Measurements from ENCODE around the gene B9D1.

Gene B9D1

GRCh38 chr17:19397556-19398041, 35.1 kb upstream of the B9D1 start:
- H3K4me1 ChIP-seq (ENCODE audit: insufficient read depth, low read length), result no peaks in the 10 kb centered on the region
- no peaks in the 10 kb centered on the region for H3K79me2 ChIP-seq (ENCODE audit: insufficient read depth, low read length)
- no peaks in the 10 kb centered on the region for H3K36me3 ChIP-seq (ENCODE audit: insufficient read depth, low read length)
- TF ChIP-seq CTCF (IDR thresholded peaks at IDR 0.05; ENCODE audit: borderline replicate concordance, extremely low read depth, low read length, poor library complexity, severe bottlenecking) (no peak), EZH2 (IDR thresholded peaks at IDR 0.05; ENCODE audit: borderline replicate concordance, low read depth, low read length, severe bottlenecking) (no peak)
- no peaks in the 10 kb centered on the region; the same call in 1 of the 2 replicates for H4K20me1 ChIP-seq (ENCODE audit: insufficient read depth, low read length)
- no peak overlapping the region for H2AFZ ChIP-seq (ENCODE audit: low read depth, low read length)
- H3K27ac ChIP-seq (ENCODE audit: low read length), result no peak overlapping the region
- no peak for DNase-seq
- no peak for ATAC-seq (ENCODE audit: insufficient read depth, low read depth)
- no peak overlapping the region for H3K4me2 ChIP-seq (ENCODE audit: insufficient read depth, low read length)
- no peaks in the 10 kb centered on the region for H3K9me3 ChIP-seq (ENCODE audit: insufficient read depth, low read length, severe bottlenecking)
- no peak overlapping the region for H3K4me3 ChIP-seq (ENCODE audit: low read depth in 1 of 2, low read length in 2 of 2)
- peaks cover 15% of the 10 kb centered on the region for H3K27me3 ChIP-seq (ENCODE audit: insufficient read depth, low read length, poor library complexity)
- no peak overlapping the region for H3K9ac ChIP-seq (ENCODE audit: low read depth, low read length)

- Histone ChIP-seq H4K20me1 (ENCODE audit: insufficient read depth, low read length) (0 out of 2 replicates have a peak, but pooled peaks cover 7% of the 10 kb centered on the region), H3K4me1 (ENCODE audit: insufficient read depth, low read length) (peaks cover 9% of the 10 kb centered on the region; the same call in 1 of the 2 replicates), H3K27ac (ENCODE audit: low read length) (no peak overlapping the region), H2AFZ (ENCODE audit: low read depth, low read length) (no peak overlapping the region), H3K9ac (ENCODE audit: low read depth, low read length) (no peak overlapping the region), H3K9me3 (ENCODE audit: insufficient read depth, low read length, severe bottlenecking) (no peaks in the 10 kb centered on the region), H3K4me3 (ENCODE audit: low read depth in 1 of 2, low read length in 2 of 2) (no peak overlapping the region), H3K79me2 (ENCODE audit: insufficient read depth, low read length) (no peaks in the 10 kb centered on the region), H3K27me3 (ENCODE audit: insufficient read depth, low read length, poor library complexity) (peaks cover 18% of the 10 kb centered on the region), H3K4me2 (ENCODE audit: insufficient read depth, low read length) (no peak overlapping the region), H3K36me3 (ENCODE audit: insufficient read depth, low read length) (no peaks in the 10 kb centered on the region)
- no peak for ATAC-seq (ENCODE audit: insufficient read depth, low read depth)
- DNase-seq, result no peak
- TF ChIP-seq CTCF (IDR thresholded peaks at IDR 0.05; ENCODE audit: borderline replicate concordance, extremely low read depth, low read length, poor library complexity, severe bottlenecking), result no peak
- TF ChIP-seq EZH2 (IDR thresholded peaks at IDR 0.05; ENCODE audit: borderline replicate concordance, low read depth, low read length, severe bottlenecking), result no peak
Observed at GRCh38 chr17:19392303-19392702, 29.8 kb upstream of the B9D1 start.

GRCh38 chr17:19391432-19391831, 28.9 kb upstream of the B9D1 start:
- Histone ChIP-seq H2AFZ (ENCODE audit: low read depth, low read length) (no peak overlapping the region), H3K4me1 (ENCODE audit: insufficient read depth, low read length) (peaks cover 16% of the 10 kb centered on the region), H3K9ac (ENCODE audit: low read depth, low read length) (no peak overlapping the region), H3K4me2 (ENCODE audit: insufficient read depth, low read length) (no peak overlapping the region), H3K27me3 (ENCODE audit: insufficient read depth, low read length, poor library complexity) (peaks cover 18% of the 10 kb centered on the region), H3K27ac (ENCODE audit: low read length) (no peak overlapping the region), H4K20me1 (ENCODE audit: insufficient read depth, low read length) (0 out of 2 replicates have a peak, but pooled peaks cover 9% of the 10 kb centered on the region), H3K9me3 (ENCODE audit: insufficient read depth, low read length, severe bottlenecking) (no peaks in the 10 kb centered on the region), H3K36me3 (ENCODE audit: insufficient read depth, low read length) (no peaks in the 10 kb centered on the region), H3K79me2 (ENCODE audit: insufficient read depth, low read length) (no peaks in the 10 kb centered on the region), H3K4me3 (ENCODE audit: low read depth in 1 of 2, low read length in 2 of 2) (no peak overlapping the region)
- DNase-seq (no peak), ATAC-seq (ENCODE audit: insufficient read depth, low read depth) (no peak)
- no peak for TF ChIP-seq CTCF (IDR thresholded peaks at IDR 0.05; ENCODE audit: borderline replicate concordance, extremely low read depth, low read length, poor library complexity, severe bottlenecking)
- no peak for TF ChIP-seq EZH2 (IDR thresholded peaks at IDR 0.05; ENCODE audit: borderline replicate concordance, low read depth, low read length, severe bottlenecking)
